B cell (primary cell): Measurements from ENCODE around the gene SPACA6. TPM values are rescaled to one million over a fixed set of nuclear protein-coding genes. Genes with fewer than 3 reads are reported as not detected.

Experiments
- ATAC-seq: fragments of 200-7000 bp; cut with Tn5 transposase; one replicate; pipeline ENCODE4 v1.10.0; 2021; ENCODE audit warnings: low read depth, mild to moderate bottlenecking, moderate number of reproducible peaks, moderate library complexity
- CTCF ChIA-PET: fragments of 350-600 bp; sonication (Branson Sonifier 250); formaldehyde crosslinking; loops from one replicate; lab custom pipeline; 2021; ENCODE audit warnings: antibody characterized with exemption, inconsistent platforms; lab: Charles Lee
- POLR2A ChIA-PET: fragments of 350-600 bp; sonication (Branson Sonifier 250); formaldehyde crosslinking; loops from one replicate; lab custom pipeline; 2021; ENCODE audit warnings: antibody characterized with exemption; lab: Charles Lee
- DNase-seq: peaks from one replicate; pipeline ENCODE4 v3.0.0; 2013
- H2AFZ ChIP-seq: 2 replicates; pipeline ENCODE4 v1.6.1; 2012; ENCODE audit warnings: mild to moderate bottlenecking, low read depth, low read length; ENCODE audit not compliant: insufficient read depth, poor library complexity, severe bottlenecking
- H3K27ac ChIP-seq, 2 donors: 1 replicate in 1 of 2; 2 replicates in 1 of 2; pipeline ENCODE4 v1.5.1; 2012 to 2013; ENCODE audit warnings: low read length in 2 of 2, mild to moderate bottlenecking in 2 of 2, moderate library complexity in 1 of 2
- H3K27me3 ChIP-seq, 4 experiments: fragments of 200-600 bp in 1 of 4; sonication (generic) in 1 of 4; replicated peaks in 1 of 4; 1 replicate in 2 of 4; 2 replicates in 2 of 4; pipeline versions ENCODE4 v1.6.1 to v1.7.0; 2013 to 2016; ENCODE audit warnings: low read length in 3 of 4, mild to moderate bottlenecking in 2 of 4, mixed read lengths in 1 of 4, moderate library complexity in 1 of 4; ENCODE audit not compliant: insufficient read depth in 4 of 4, control insufficient read depth in 3 of 4; ENCODE audit errors: control extremely low read depth in 1 of 4
- H3K36me3 ChIP-seq, 2 experiments: replicated peaks in 1 of 2; 1 replicate in 1 of 2; 2 replicates in 1 of 2; pipeline versions ENCODE4 v1.6.1 to v1.7.1; 2013; ENCODE audit warnings: low read length in 1 of 2; ENCODE audit not compliant: insufficient read depth in 2 of 2, control insufficient read depth in 1 of 2; ENCODE audit errors: control extremely low read depth in 1 of 2, extremely low read depth in 1 of 2
- H3K4me1 ChIP-seq, 2 donors: fragments of 200-600 bp in 1 of 2; sonication (generic) in 1 of 2; 1 replicate in 1 of 2; 2 replicates in 1 of 2; pipeline versions ENCODE4 v1.5.1 to v1.6.1; 2013 to 2017; ENCODE audit warnings: low read length in 2 of 2; ENCODE audit not compliant: control insufficient read depth in 2 of 2, insufficient read depth in 2 of 2
- H3K4me2 ChIP-seq: replicated peaks from 2 replicates; pipeline ENCODE3; 2012; ENCODE audit warnings: mild to moderate bottlenecking, low read depth, low read length; ENCODE audit not compliant: poor library complexity, severe bottlenecking
- H3K4me3 ChIP-seq, 5 experiments: fragments of 200-600 bp in 1 of 5; sonication (generic) in 1 of 5; 1 replicate in 3 of 5; 2 replicates in 2 of 5; pipeline versions ENCODE4 v1.5.1 to v1.7.0; 2011 to 2016; ENCODE audit warnings: low read length in 4 of 5, mild to moderate bottlenecking in 4 of 5, low read depth in 2 of 5, control low read depth in 1 of 5, moderate library complexity in 1 of 5; ENCODE audit not compliant: insufficient read depth in 1 of 5; ENCODE audit errors: control extremely low read depth in 1 of 5, extremely low read depth in 1 of 5
- H3K79me2 ChIP-seq: fragments of 200-600 bp; sonication (generic); one replicate; pipeline ENCODE4 v1.6.0; 2016; ENCODE audit warnings: low read length; ENCODE audit not compliant: control insufficient read depth, insufficient read depth
- H3K9ac ChIP-seq: fragments of 200-600 bp; sonication (generic); 2 replicates; pipeline ENCODE4 v1.6.1; 2017; ENCODE audit warnings: mild to moderate bottlenecking, low read length, moderate library complexity
- H3K9me3 ChIP-seq, 3 donors: one replicate each; pipeline versions ENCODE4 v1.6.1 to v1.7.1; 2013; ENCODE audit warnings: low read length in 2 of 3; ENCODE audit not compliant: control insufficient read depth in 2 of 3, insufficient read depth in 1 of 3; ENCODE audit errors: control extremely low read depth in 1 of 3
- H4K20me1 ChIP-seq: 2 replicates; pipeline ENCODE4 v1.6.0; 2012; ENCODE audit warnings: mild to moderate bottlenecking, low read length; ENCODE audit not compliant: insufficient read depth, control insufficient read depth, poor library complexity, severe bottlenecking
- H3K27ac Mint-ChIP-seq: one replicate; pipeline ENCODE4 v1.8.0; 2021; ENCODE audit warnings: mixed read lengths
- H3K27me3 Mint-ChIP-seq: one replicate; pipeline ENCODE4 v1.8.0; 2021; ENCODE audit warnings: mixed read lengths
- H3K4me1 Mint-ChIP-seq: one replicate; pipeline ENCODE4 v1.8.0; 2021; ENCODE audit warnings: mixed read lengths
- H3K4me3 Mint-ChIP-seq: one replicate; pipeline ENCODE4 v1.8.0; 2021; ENCODE audit warnings: mixed read lengths
- H3K9me3 Mint-ChIP-seq: one replicate; pipeline ENCODE4 v1.8.0; 2022; ENCODE audit warnings: mixed read lengths; ENCODE audit not compliant: insufficient read depth
- EZH2 ChIP-seq: IDR thresholded peaks from 2 replicates; pipeline ENCODE4 v1.6.1; 2012; ENCODE audit warnings: borderline replicate concordance, low read depth, mild to moderate bottlenecking, moderate library complexity, low read length; ENCODE audit not compliant: insufficient read depth, poor library complexity, severe bottlenecking
- WGBS: methylation state at CpG from one replicate; pipeline ENCODE4 v1.1.5; 2013; ENCODE audit warnings: missing lambda C conversion rate; ENCODE audit not compliant: insufficient coverage; 5-methylcytosine and 5-hydroxymethylcytosine counted together
- intact Hi-C: fragments of 100-400 bp; cut with micrococcal nuclease; formaldehyde crosslinking; loops from one replicate; pipeline ENCODE4 v1.10.0; 2022
- polyA plus RNA-seq: library from polyadenylated mRNA; depleted of rRNA; stranded (reverse); fragments of >200 nt; gene quantifications from 2 replicates; pipeline ENCODE4 v1.2.3, GENCODE V29; 2012
- total RNA-seq, 2 donors: library from RNA; stranded (reverse); fragments of 120-200 nt in 1 of 2; gene quantifications; 1 replicate in 1 of 2; 2 replicates in 1 of 2; pipeline versions ENCODE4 v1.2.3 to v1.2.4, GENCODE V29; 2013 to 2022
- TF ChIP-seq, protein P1 (sequence below): fragments of 200-600 bp; IDR thresholded peaks from one replicate; pipeline ENCODE4 v1.8.0; 2022; ENCODE audit warnings: antibody characterized with exemption, mild to moderate bottlenecking

Gene SPACA6
- total and polyA plus RNA-seq, 2 donors (not counting 1 experiment from before 2014, with no cell fraction given): 3.3 to 4.0 TPM

DNA sequence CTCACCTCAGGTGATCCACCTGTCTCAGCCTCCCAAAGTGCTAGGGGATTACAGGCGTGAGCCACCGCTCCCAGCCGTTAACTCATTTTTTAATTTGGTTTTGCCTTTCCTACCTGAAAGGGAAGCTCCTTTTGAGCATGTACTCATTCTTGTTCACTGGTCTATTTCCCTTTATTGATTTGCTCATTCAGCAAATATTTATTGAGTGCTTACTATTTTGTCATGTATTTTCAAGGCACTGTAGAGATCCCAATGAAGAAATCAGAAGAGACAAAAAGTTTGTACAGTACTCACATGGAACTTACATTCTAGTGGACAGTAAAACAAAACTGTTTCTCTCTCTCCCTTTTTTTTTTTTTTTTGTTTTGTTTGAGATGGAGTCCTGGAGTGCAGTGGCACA, 13.8 kb downstream of the SPACA6 start:
- no peak overlapping the region for H3K27ac ChIP-seq
- no peak overlapping the region for H3K4me3 Mint-ChIP-seq
- no peak overlapping the region for H3K9ac ChIP-seq
- H3K27ac Mint-ChIP-seq: no peak overlapping the region
- peaks cover 3% of the 10 kb centered on the region for H3K79me2 ChIP-seq
- CTCF ChIA-PET: no interaction called here
- H3K36me3 ChIP-seq: peaks cover 0 to 4% of the 10 kb centered on the region in 2 experiments
- peaks cover 0 to 20% (median 0%) of the 10 kb centered on the region in 3 donors for H3K9me3 ChIP-seq
- no peak for TF ChIP-seq EZH2
- TF ChIP-seq, protein P1, sequence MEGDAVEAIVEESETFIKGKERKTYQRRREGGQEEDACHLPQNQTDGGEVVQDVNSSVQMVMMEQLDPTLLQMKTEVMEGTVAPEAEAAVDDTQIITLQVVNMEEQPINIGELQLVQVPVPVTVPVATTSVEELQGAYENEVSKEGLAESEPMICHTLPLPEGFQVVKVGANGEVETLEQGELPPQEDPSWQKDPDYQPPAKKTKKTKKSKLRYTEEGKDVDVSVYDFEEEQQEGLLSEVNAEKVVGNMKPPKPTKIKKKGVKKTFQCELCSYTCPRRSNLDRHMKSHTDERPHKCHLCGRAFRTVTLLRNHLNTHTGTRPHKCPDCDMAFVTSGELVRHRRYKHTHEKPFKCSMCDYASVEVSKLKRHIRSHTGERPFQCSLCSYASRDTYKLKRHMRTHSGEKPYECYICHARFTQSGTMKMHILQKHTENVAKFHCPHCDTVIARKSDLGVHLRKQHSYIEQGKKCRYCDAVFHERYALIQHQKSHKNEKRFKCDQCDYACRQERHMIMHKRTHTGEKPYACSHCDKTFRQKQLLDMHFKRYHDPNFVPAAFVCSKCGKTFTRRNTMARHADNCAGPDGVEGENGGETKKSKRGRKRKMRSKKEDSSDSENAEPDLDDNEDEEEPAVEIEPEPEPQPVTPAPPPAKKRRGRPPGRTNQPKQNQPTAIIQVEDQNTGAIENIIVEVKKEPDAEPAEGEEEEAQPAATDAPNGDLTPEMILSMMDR: no peak
- intact Hi-C loops: no loop called here
- peaks cover 55% of the 10 kb centered on the region for H3K4me1 Mint-ChIP-seq
- no peaks in the 10 kb centered on the region for H4K20me1 ChIP-seq
- no peaks in the 10 kb centered on the region for H3K9me3 Mint-ChIP-seq
- POLR2A ChIA-PET: no interaction called here
- peaks cover 37 to 49% of the 10 kb centered on the region in 2 donors for H3K4me1 ChIP-seq
- no peak for ATAC-seq
- H3K4me2 ChIP-seq: no peak overlapping the region
- H3K27me3 Mint-ChIP-seq: peaks cover 12% of the 10 kb centered on the region
- H3K4me3 ChIP-seq: no peak overlapping the region
- peaks cover 0 to 20% (median 8%) of the 10 kb centered on the region in 4 experiments for H3K27me3 ChIP-seq
- no peak for DNase-seq
- WGBS: no CpG with 5 or more reads among the region's 3 CpGs
- no peak overlapping the region for H2AFZ ChIP-seq

DNA sequence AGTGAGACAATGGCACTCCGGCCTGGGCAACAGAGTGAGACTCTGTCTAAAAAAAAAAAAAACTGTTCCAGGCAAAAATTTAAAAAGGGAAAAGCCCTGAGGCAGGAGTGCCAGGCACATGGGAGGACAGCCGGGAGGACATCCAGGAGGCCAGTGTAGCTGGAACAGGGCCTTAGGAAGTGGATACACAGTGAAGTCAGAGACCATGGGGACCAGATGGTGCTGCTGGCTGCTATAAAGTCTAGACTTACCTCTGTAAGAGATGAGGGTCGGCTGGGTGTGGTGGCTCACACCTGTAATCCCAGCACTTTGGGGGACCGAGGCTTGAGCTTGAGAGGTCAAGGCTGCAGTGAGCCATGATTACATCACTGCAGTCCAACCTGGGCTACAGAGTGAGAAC, 15.7 kb downstream of the SPACA6 start:
- ATAC-seq (no peak), DNase-seq (no peak)
- Histone ChIP-seq H3K9ac (no peak overlapping the region), H3K9me3 (peaks cover 0 to 9% (median 0%) of the 10 kb centered on the region in 3 donors), H3K79me2 (peaks cover 3% of the 10 kb centered on the region), H4K20me1 (no peaks in the 10 kb centered on the region), H3K4me2 (no peak overlapping the region), H3K4me1 (peaks cover 20 to 45% of the 10 kb centered on the region in 2 donors), H3K4me3 (no peak overlapping the region), H3K27ac (no peak overlapping the region), H3K27me3 (peaks cover 0 to under 1% (median 0%) of the 10 kb centered on the region in 4 experiments), H3K36me3 (peaks cover 0 to 4% of the 10 kb centered on the region in 2 experiments), H2AFZ (no peak overlapping the region)
- TF ChIP-seq EZH2: no peak
- TF ChIP-seq, protein P1: no peak
- Mint-ChIP-seq H3K27ac (no peak overlapping the region), H3K4me1 (peaks cover 44% of the 10 kb centered on the region), H3K27me3 (no peaks in the 10 kb centered on the region), H3K4me3 (no peak overlapping the region), H3K9me3 (no peaks in the 10 kb centered on the region)
- intact Hi-C loops: no loop called here
- CTCF ChIA-PET: interaction anchor here (0.7 kb wide), 1 partner anchor 43 kb away, joined by 3 read pairs; the partner anchor contains the start of gene FPR1
- POLR2A ChIA-PET: no interaction called here
- 97% methylated on average over 4 of the region's 4 CpGs for WGBS
